GM21619 (cell line): Measurements from ENCODE around the gene NRDE2.
"Not testable (repeated sequence)": the region's sequence is repeated elsewhere in the genome, so short reads cannot be mapped to it uniquely, and the experiment has no call there.

ENCODE experiments used
- ATAC-seq: cut with Tn5 transposase; IDR thresholded peaks from one replicate; pipeline ENCODE4 v1.9.1; 2021; ENCODE audit not compliant: unreplicated experiment

NRDE2 gene

GRCh38 chr14:90274019-90274418 is 57.7 kb downstream of the NRDE2 start:
- no peak for ATAC-seq

- ATAC-seq, result no peak
These were observed 58.2 kb downstream of the NRDE2 start for GRCh38 chr14:90273532-90273931.

- ATAC-seq, result no peak
These were observed 59.2 kb downstream of the NRDE2 start for GRCh38 chr14:90272523-90272922.

- no peak for ATAC-seq
These were observed 63.3 kb downstream of the NRDE2 start for GRCh38 chr14:90268420-90268819.

GRCh38 chr14:90266441-90267154 is 65.1 kb downstream of the NRDE2 start:
- no peak for ATAC-seq

GRCh38 chr14:90263748-90264449 is 67.8 kb downstream of the NRDE2 start:
- ATAC-seq, result peak; percentile 90

- peak; percentile 97 for ATAC-seq
These were observed 75.2 kb downstream of the NRDE2 start, which contains the start of gene PSMC1 for GRCh38 chr14:90256354-90257131. Gene PSMC1, plus strand, starts transcription at chr14:90256553. Its CDS starts 45 bp downstream, at chr14:90256598.

- no peak for ATAC-seq
These were observed 75.9 kb downstream of the NRDE2 start for GRCh38 chr14:90255871-90256270.

- ATAC-seq, result no peak
These were observed 77.9 kb downstream of the NRDE2 start for GRCh38 chr14:90253826-90254225.

- ATAC-seq, result no peak
These were observed 83.1 kb downstream of the NRDE2 start for GRCh38 chr14:90248594-90248993.

GRCh38 chr14:90247441-90247840 is 84.3 kb downstream of the NRDE2 start:
- ATAC-seq, result not testable (repeated sequence)

GRCh38 chr14:90246936-90247335 is 84.8 kb downstream of the NRDE2 start:
- no peak for ATAC-seq

- ATAC-seq, result no peak
These were observed 89.3 kb downstream of the NRDE2 start for GRCh38 chr14:90242444-90242843.

- ATAC-seq, result no peak
These were observed 92.6 kb downstream of the NRDE2 start for GRCh38 chr14:90239139-90239538.

GRCh38 chr14:90235179-90235976 is 96.4 kb downstream of the NRDE2 start:
- peak; percentile 64 for ATAC-seq

GRCh38 chr14:90229942-90230341 is 101.8 kb downstream of the NRDE2 start:
- ATAC-seq, result not testable (repeated sequence)

GRCh38 chr14:90228478-90228877 is 103.3 kb downstream of the NRDE2 start:
- ATAC-seq, result no peak
